ENCODE results near the gene FAM98C.
"Not testable (repeated sequence)": the region's sequence is repeated elsewhere in the genome, so short reads cannot be mapped to it uniquely, and the experiment has no call there.

The FAM98C gene

DNA sequence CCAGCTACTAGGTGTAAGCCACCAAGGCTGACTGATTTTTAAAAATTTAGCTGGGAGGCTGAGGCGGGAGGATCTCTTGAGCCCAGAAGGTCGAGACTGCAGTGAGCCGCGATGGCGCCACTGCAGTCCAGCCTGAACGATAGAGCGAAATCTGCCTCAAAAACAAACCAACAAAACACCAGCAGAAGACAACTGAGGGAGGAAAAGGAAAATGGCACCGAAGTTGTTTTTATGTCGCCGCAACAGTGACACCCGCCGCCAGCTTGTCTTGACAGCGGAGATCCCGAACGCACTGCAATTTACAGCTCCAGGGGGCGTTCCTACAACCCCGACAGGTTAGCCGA is 298 bp upstream of the FAM98C start:
- Histone ChIP-seq H3K9me3 (no peaks in the 10 kb centered on the region), H3K27ac (peak overlapping the region; percentile 92), H3K36me3 (peaks cover 29% of the 10 kb centered on the region), H3K4me1 (ENCODE audit: control insufficient read depth in 1 of 2, insufficient read depth in 1 of 2, low read depth in 1 of 2, low read length in 1 of 2) (peaks cover 13 to 15% of the 10 kb centered on the region in 2 experiments), H3K27me3 (peaks cover 35% of the 10 kb centered on the region), H3K4me3 (ENCODE audit: low read depth in 1 of 2, low read length in 1 of 2) (peak overlapping the region; percentile 70 to 94)
- TF ChIP-seq, protein P1, sequence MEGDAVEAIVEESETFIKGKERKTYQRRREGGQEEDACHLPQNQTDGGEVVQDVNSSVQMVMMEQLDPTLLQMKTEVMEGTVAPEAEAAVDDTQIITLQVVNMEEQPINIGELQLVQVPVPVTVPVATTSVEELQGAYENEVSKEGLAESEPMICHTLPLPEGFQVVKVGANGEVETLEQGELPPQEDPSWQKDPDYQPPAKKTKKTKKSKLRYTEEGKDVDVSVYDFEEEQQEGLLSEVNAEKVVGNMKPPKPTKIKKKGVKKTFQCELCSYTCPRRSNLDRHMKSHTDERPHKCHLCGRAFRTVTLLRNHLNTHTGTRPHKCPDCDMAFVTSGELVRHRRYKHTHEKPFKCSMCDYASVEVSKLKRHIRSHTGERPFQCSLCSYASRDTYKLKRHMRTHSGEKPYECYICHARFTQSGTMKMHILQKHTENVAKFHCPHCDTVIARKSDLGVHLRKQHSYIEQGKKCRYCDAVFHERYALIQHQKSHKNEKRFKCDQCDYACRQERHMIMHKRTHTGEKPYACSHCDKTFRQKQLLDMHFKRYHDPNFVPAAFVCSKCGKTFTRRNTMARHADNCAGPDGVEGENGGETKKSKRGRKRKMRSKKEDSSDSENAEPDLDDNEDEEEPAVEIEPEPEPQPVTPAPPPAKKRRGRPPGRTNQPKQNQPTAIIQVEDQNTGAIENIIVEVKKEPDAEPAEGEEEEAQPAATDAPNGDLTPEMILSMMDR (IDR thresholded peaks at IDR 0.05) = no peak

DNA sequence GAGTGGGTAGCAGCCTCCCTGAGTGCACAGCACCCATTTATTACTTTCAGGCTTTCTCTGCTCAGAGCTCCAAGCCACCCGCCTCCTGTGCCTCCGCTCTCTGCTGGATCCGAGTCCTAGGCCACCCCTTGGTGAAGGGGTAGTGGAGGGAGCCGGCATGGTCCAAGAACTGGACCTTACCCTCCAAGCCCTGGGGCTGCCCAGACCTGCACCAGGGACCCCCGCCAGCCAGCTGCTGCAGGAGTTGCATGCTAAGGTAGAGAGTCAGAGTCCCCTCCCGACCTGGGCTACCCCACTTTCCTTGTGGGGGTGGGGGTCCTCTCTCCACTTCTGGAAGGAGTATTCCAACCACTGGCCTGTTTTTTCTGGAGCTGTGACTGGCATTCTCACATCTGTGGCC is 2.0 kb downstream of the FAM98C start:
- H3K27ac ChIP-seq = peak overlapping the region; percentile 92
- TF ChIP-seq, protein P1 (IDR thresholded peaks at IDR 0.05) = no peak
- H3K4me3 ChIP-seq (ENCODE audit: low read depth in 1 of 2, low read length in 1 of 2) = no peak overlapping the region
- H3K4me1 ChIP-seq (ENCODE audit: control insufficient read depth in 1 of 2, insufficient read depth in 1 of 2, low read depth in 1 of 2, low read length in 1 of 2) = peaks cover 20 to 24% of the 10 kb centered on the region in 2 experiments
- no peaks in the 10 kb centered on the region for H3K9me3 ChIP-seq
- H3K27me3 ChIP-seq = peaks cover 12% of the 10 kb centered on the region
- H3K36me3 ChIP-seq = peaks cover 52% of the 10 kb centered on the region

DNA sequence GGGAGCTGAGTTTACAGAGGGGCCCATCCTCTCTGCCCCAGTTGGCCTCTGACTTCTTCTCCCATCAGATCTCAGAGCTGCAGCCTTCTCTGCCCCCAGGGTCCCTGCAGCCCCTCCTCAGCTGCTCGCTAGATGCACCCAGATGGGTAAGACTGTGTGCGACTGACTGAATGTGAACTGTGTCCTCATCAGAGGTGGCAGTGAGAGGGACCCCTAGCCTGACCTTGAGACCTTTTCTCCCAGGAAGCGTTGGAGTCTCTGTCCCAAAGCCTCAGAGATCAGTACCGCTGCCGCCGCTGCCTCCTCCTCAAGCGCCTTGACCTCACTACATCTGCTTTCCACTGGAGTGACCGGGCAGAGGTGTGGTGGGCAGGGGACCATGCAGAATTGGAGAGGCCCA is 2.4 kb downstream of the FAM98C start:
- Histone ChIP-seq H3K4me3 (ENCODE audit: low read depth in 1 of 2, low read length in 1 of 2) (no peak overlapping the region), H3K4me1 (ENCODE audit: control insufficient read depth in 1 of 2, insufficient read depth in 1 of 2, low read depth in 1 of 2, low read length in 1 of 2) (peaks cover 24 to 26% of the 10 kb centered on the region in 2 experiments), H3K9me3 (no peaks in the 10 kb centered on the region), H3K27ac (peak overlapping the region; percentile 92), H3K36me3 (peaks cover 56% of the 10 kb centered on the region), H3K27me3 (peaks cover 8% of the 10 kb centered on the region)
- TF ChIP-seq, protein P1 (IDR thresholded peaks at IDR 0.05) = no peak

DNA sequence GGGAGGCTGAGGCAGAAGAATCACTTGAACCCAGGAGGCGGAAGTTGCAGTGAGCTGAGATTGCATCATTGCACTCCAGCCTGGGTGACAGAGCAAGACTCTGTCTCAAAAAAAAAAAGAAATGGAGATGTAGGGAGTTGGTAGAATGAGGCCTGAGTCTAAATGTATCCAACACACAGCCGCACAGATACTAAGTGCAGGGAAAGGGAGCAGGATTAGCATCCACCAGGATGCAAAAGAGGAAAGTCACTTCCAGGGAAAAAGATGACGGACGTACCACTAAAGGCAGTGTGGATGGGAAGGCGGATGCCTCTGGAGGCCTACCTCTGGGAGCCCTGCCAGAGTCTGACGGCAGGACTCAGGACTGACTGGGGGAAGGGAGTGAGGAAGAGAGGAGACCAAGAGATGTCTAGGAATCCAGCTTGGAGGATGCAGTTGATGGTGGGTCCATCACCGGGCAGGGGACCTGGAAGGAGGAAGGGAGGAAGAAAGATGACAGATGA is 6.8 kb downstream of the FAM98C start:
- H3K4me3 ChIP-seq (ENCODE audit: low read depth in 1 of 2, low read length in 1 of 2) = no peak overlapping the region
- H3K27me3 ChIP-seq = no peaks in the 10 kb centered on the region

DNA sequence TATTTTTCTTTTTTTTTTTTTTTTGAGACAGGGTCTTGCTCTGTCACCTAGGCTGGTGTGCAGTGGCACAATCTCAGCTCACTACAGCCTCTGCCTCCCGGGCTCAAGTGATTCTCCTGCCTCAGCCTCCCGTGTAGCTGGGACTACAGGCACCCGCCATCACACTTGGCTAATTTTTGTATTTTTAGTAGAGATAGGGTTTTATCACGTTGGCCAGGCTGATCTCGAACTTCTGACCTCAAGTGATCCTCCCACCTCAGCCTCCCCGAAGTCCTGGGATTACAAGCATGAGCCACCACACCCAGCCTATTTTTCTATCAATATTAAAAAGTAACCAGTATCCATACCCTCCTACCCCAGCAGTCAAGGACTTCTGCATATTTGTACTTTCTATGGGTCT is 7.5 kb downstream of the FAM98C start:
- H3K9me3 ChIP-seq; H3K27me3 ChIP-seq; H3K4me3 ChIP-seq (ENCODE audit: low read depth in 1 of 2, low read length in 1 of 2): not testable (repeated sequence)
- Histone ChIP-seq H3K27ac (peak overlapping the region; percentile 54), H3K36me3 (peaks cover 99% of the 10 kb centered on the region), H3K4me1 (ENCODE audit: control insufficient read depth in 1 of 2, insufficient read depth in 1 of 2, low read depth in 1 of 2, low read length in 1 of 2) (peaks cover 11 to 13% of the 10 kb centered on the region in 2 experiments)

More for the DNA sequence above, 6.8 kb downstream of the FAM98C start:
- Histone ChIP-seq H3K36me3 (peaks cover 99% of the 10 kb centered on the region), H3K4me1 (ENCODE audit: control insufficient read depth in 1 of 2, insufficient read depth in 1 of 2, low read depth in 1 of 2, low read length in 1 of 2) (peaks cover 11 to 13% of the 10 kb centered on the region in 2 experiments), H3K9me3 (no peaks in the 10 kb centered on the region), H3K27ac (peak overlapping the region; percentile 73)
- TF ChIP-seq, protein P1 (IDR thresholded peaks at IDR 0.05) = no peak

DNA sequence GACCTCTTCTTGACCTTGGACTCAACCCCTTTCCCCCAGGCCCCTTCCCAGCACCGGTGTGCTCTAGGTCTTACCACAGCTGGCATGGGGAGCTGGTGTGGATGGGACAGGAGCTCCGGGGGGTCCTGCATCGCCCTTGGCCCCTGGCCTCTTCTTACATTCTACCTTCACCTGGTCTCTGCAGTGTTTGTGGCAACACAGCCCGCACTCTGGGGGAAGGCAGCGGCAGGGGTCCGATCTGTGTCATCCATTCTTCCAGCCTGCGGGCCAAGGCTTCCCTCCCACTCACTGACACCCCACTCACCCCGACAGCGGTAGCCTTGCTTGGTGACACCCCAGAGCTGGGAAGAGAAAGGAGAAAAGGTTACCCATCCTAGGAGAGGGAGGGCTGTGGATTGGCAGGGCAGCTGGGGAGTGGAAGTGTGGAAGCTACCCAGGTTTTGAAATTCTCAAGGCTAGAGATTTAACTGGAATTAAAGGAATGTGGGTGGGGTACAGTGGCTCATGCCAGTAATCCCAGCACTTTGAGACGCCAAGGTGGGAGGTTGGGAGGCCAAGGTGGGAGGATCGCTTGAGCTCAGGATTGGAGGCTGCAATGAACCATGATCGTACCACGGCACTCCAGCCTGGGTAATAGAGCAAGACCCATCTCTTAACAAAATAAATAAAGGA is 8.3 kb downstream of the FAM98C start:
- H3K27me3 ChIP-seq = no peaks in the 10 kb centered on the region
- H3K4me1 ChIP-seq (ENCODE audit: control insufficient read depth in 1 of 2, insufficient read depth in 1 of 2, low read depth in 1 of 2, low read length in 1 of 2) = peaks cover 11 to 13% of the 10 kb centered on the region in 2 experiments
- no peak overlapping the region for H3K4me3 ChIP-seq (ENCODE audit: low read depth in 1 of 2, low read length in 1 of 2)
- peak overlapping the region; percentile 54 for H3K27ac ChIP-seq
- TF ChIP-seq, protein P1 (IDR thresholded peaks at IDR 0.05) = no peak
- H3K9me3 ChIP-seq = no peaks in the 10 kb centered on the region
- peaks cover 100% of the 10 kb centered on the region for H3K36me3 ChIP-seq

DNA sequence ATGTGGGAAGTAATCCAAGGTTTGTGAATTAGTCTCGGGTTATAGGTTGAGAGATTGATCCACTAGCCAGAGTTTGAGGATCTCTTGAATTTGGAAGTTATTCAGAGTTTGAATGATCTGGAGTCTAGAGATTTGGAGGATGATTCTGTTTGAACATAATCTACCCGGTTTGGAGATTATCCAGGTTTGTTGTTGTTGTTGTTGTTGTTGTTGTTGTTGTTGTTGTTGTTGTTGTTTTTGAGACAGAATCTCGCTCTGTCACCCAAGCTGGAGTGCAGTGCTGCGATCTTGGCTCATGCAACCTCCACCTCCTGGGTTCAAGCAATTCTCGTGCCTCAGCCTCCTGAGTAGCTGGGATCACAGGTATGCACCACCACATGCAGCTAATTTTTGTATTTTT is 9.0 kb downstream of the FAM98C start:
- Histone ChIP-seq H3K36me3 (peaks cover 100% of the 10 kb centered on the region), H3K4me1 (ENCODE audit: control insufficient read depth in 1 of 2, insufficient read depth in 1 of 2, low read depth in 1 of 2, low read length in 1 of 2) (peaks cover 14 to 17% of the 10 kb centered on the region in 2 experiments), H3K27ac (peak overlapping the region; percentile 27)
- H3K4me3 ChIP-seq (ENCODE audit: low read depth in 1 of 2, low read length in 1 of 2); H3K27me3 ChIP-seq; H3K9me3 ChIP-seq: not testable (repeated sequence)
